Astrocyte (in vitro differentiated cells and primary cell): ENCODE results near the gene MOB3B. TPM values are rescaled to one million over a fixed set of nuclear protein-coding genes. Genes with fewer than 3 reads are reported as not detected.

Experiments
- DNase-seq: peaks from one replicate; pipeline ENCODE4 v3.0.0-alpha.2; 2010; ENCODE audit warnings: low read depth
- FAIRE-seq: peaks from 2 replicates; lab custom pipeline; 2011; peaks lifted over from hg19 to GRCh38; lab: Jason Lieb, UNC
- H2AFZ ChIP-seq: 2 replicates; pipeline ENCODE4 v1.6.0; 2012; ENCODE audit warnings: low read depth, low read length, inconsistent platforms
- H3K27ac ChIP-seq: 2 replicates; pipeline ENCODE4 v1.5.1; 2011; ENCODE audit warnings: low read depth, low read length, inconsistent platforms
- H3K27me3 ChIP-seq: 2 replicates; pipeline ENCODE4 v1.6.0; 2011; ENCODE audit warnings: low read length, inconsistent platforms; ENCODE audit not compliant: insufficient read depth
- H3K36me3 ChIP-seq: 2 replicates; pipeline ENCODE4 v1.5.1; 2011; ENCODE audit warnings: low read length, inconsistent platforms; ENCODE audit not compliant: insufficient read depth
- H3K4me1 ChIP-seq: 2 replicates; pipeline ENCODE4 v1.5.1; 2011; ENCODE audit warnings: low read length, inconsistent platforms; ENCODE audit not compliant: insufficient read depth
- H3K4me2 ChIP-seq: 2 replicates; pipeline ENCODE4 v1.6.0; 2012; ENCODE audit warnings: low read length, inconsistent platforms
- H3K4me3 ChIP-seq: 2 replicates; pipeline ENCODE4 v1.5.1; 2011; ENCODE audit warnings: low read depth, mild to moderate bottlenecking, low read length, inconsistent platforms; ENCODE audit not compliant: insufficient read depth
- H3K79me2 ChIP-seq: 2 replicates; pipeline ENCODE4 v1.6.0; 2012; ENCODE audit warnings: mild to moderate bottlenecking, low read length, inconsistent platforms; ENCODE audit not compliant: insufficient read depth
- H3K9ac ChIP-seq: 2 replicates; pipeline ENCODE4 v1.6.0; 2012; ENCODE audit warnings: mild to moderate bottlenecking, low read length, inconsistent platforms
- H3K9me3 ChIP-seq: 2 replicates; pipeline ENCODE4 v1.5.1; 2012; ENCODE audit warnings: low read depth, mild to moderate bottlenecking, low read length, inconsistent platforms; ENCODE audit not compliant: insufficient read depth
- H4K20me1 ChIP-seq: 2 replicates; pipeline ENCODE4 v1.6.0; 2012; ENCODE audit warnings: low read length, inconsistent platforms; ENCODE audit not compliant: insufficient read depth
- H3K27ac Mint-ChIP-seq: one replicate; pipeline ENCODE4 v1.8.0; 2021; ENCODE audit warnings: mild to moderate bottlenecking, mixed read lengths; ENCODE audit not compliant: unreplicated experiment
- H3K27me3 Mint-ChIP-seq: one replicate; pipeline ENCODE4 v1.8.0; 2021; ENCODE audit warnings: low read depth, mixed read lengths; ENCODE audit not compliant: unreplicated experiment
- H3K36me3 Mint-ChIP-seq: one replicate; pipeline ENCODE4 v1.8.0; 2021; ENCODE audit warnings: low read depth, mixed read lengths; ENCODE audit not compliant: unreplicated experiment
- H3K4me1 Mint-ChIP-seq: one replicate; pipeline ENCODE4 v1.8.0; 2021; ENCODE audit warnings: low read depth, mixed read lengths; ENCODE audit not compliant: unreplicated experiment
- H3K4me3 Mint-ChIP-seq: one replicate; pipeline ENCODE4 v1.8.0; 2021; ENCODE audit warnings: mild to moderate bottlenecking, moderate library complexity, mixed read lengths; ENCODE audit not compliant: unreplicated experiment
- H3K9me3 Mint-ChIP-seq: one replicate; pipeline ENCODE4 v1.8.0; 2021; ENCODE audit warnings: mild to moderate bottlenecking, mixed read lengths; ENCODE audit not compliant: unreplicated experiment
- CTCF ChIP-seq: IDR thresholded peaks from 2 replicates; pipeline ENCODE4 v1.5.1; 2011; ENCODE audit warnings: low read depth, mild to moderate bottlenecking, inconsistent platforms, low read length, moderate library complexity; ENCODE audit not compliant: insufficient read depth
- EZH2 ChIP-seq: IDR thresholded peaks from 2 replicates; pipeline ENCODE4 v1.6.1; 2012; ENCODE audit warnings: mild to moderate bottlenecking, low read length, inconsistent platforms; ENCODE audit not compliant: insufficient read depth
- total RNA-seq: library from RNA; stranded (reverse); gene quantifications from 2 replicates; pipeline ENCODE4 v1.2.1, GENCODE V29; 2021

Gene MOB3B
- total RNA-seq, 1 donor from 2014 or later: 3.9 TPM

- Histone ChIP-seq H3K4me3 (no peak overlapping the region), H3K9ac (no peak overlapping the region), H3K4me2 (no peak overlapping the region), H3K27ac (no peak overlapping the region), H3K36me3 (no peaks in the 10 kb centered on the region), H3K4me1 (peaks cover 6% of the 10 kb centered on the region), H4K20me1 (no peaks in the 10 kb centered on the region), H2AFZ (no peak overlapping the region), H3K9me3 (no peaks in the 10 kb centered on the region), H3K27me3 (no peaks in the 10 kb centered on the region), H3K79me2 (no peaks in the 10 kb centered on the region)
- TF ChIP-seq EZH2: no peak
- no peak for TF ChIP-seq CTCF
- Mint-ChIP-seq H3K4me1 (peaks cover 6% of the 10 kb centered on the region), H3K36me3 (no peaks in the 10 kb centered on the region), H3K9me3 (no peaks in the 10 kb centered on the region), H3K4me3 (no peak overlapping the region), H3K27ac (no peak overlapping the region), H3K27me3 (peaks cover 2% of the 10 kb centered on the region)
- FAIRE-seq (no peak), DNase-seq (no peak)
These were observed 125.0 kb downstream of the MOB3B start for GRCh38 chr9:27404661-27405060.

GRCh38 chr9:27402626-27403025 lies 127.0 kb downstream of the MOB3B start:
- Mint-ChIP-seq H3K4me1 (peaks cover 2% of the 10 kb centered on the region), H3K4me3 (no peak overlapping the region), H3K9me3 (no peaks in the 10 kb centered on the region), H3K27me3 (peaks cover 2% of the 10 kb centered on the region), H3K27ac (no peak overlapping the region), H3K36me3 (no peaks in the 10 kb centered on the region)
- H3K27me3 ChIP-seq: no peaks in the 10 kb centered on the region
- no peak overlapping the region for H3K27ac ChIP-seq
- no peaks in the 10 kb centered on the region for H4K20me1 ChIP-seq
- no peak overlapping the region for H3K9ac ChIP-seq
- no peaks in the 10 kb centered on the region for H3K36me3 ChIP-seq
- H3K4me1 ChIP-seq: no peaks in the 10 kb centered on the region
- DNase-seq (no peak), FAIRE-seq (no peak)
- TF ChIP-seq CTCF (no peak), EZH2 (no peak)
- no peaks in the 10 kb centered on the region for H3K9me3 ChIP-seq
- H3K4me3 ChIP-seq: no peak overlapping the region
- H3K79me2 ChIP-seq: no peaks in the 10 kb centered on the region
- H2AFZ ChIP-seq: no peak overlapping the region
- H3K4me2 ChIP-seq: no peak overlapping the region

- Histone ChIP-seq H3K9me3 (no peaks in the 10 kb centered on the region), H2AFZ (no peak overlapping the region), H3K4me1 (no peaks in the 10 kb centered on the region), H3K27ac (no peak overlapping the region), H3K27me3 (no peaks in the 10 kb centered on the region), H3K9ac (no peak overlapping the region), H3K36me3 (no peaks in the 10 kb centered on the region), H4K20me1 (no peaks in the 10 kb centered on the region), H3K4me2 (no peak overlapping the region), H3K79me2 (no peaks in the 10 kb centered on the region), H3K4me3 (no peak overlapping the region)
- H3K27me3 Mint-ChIP-seq: peaks cover 2% of the 10 kb centered on the region
- H3K27ac Mint-ChIP-seq: no peak overlapping the region
- TF ChIP-seq CTCF: no peak
- TF ChIP-seq EZH2: no peak
- H3K36me3 Mint-ChIP-seq: no peaks in the 10 kb centered on the region
- H3K9me3 Mint-ChIP-seq: no peaks in the 10 kb centered on the region
- H3K4me1 Mint-ChIP-seq: peaks cover 10% of the 10 kb centered on the region
- no peak overlapping the region for H3K4me3 Mint-ChIP-seq
- FAIRE-seq: no peak
- DNase-seq: no peak
These were observed 129.2 kb downstream of the MOB3B start for GRCh38 chr9:27400334-27400880.
